ENCODE data around the gene CCDC178. TPM values are rescaled to one million over a fixed set of nuclear protein-coding genes. Genes with fewer than 3 reads are reported as not detected.

Gene CCDC178
- total RNA-seq, 1 donor from 2014 or later: not detected

- Histone ChIP-seq H3K27me3 (ENCODE audit: control insufficient read depth in 3 of 3, insufficient read depth in 3 of 3, low read length in 3 of 3) (no peaks in the 10 kb centered on the region), H3K9ac (ENCODE audit: low read depth in 1 of 3, low read length in 3 of 3) (no peak overlapping the region), H3K27ac (ENCODE audit: low read depth, low read length) (no peak overlapping the region), H3K36me3 (ENCODE audit: control insufficient read depth in 3 of 3, insufficient read depth in 3 of 3, low read length in 3 of 3) (no peaks in the 10 kb centered on the region), H3K4me1 (ENCODE audit: control insufficient read depth in 3 of 3, insufficient read depth in 3 of 3, low read length in 3 of 3) (no peaks in the 10 kb centered on the region), H3K4me3 (ENCODE audit: low read length in 3 of 3) (no peak overlapping the region), H3K9me3 (ENCODE audit: control insufficient read depth in 3 of 3, low read length in 3 of 3) (no peaks in the 10 kb centered on the region)
These were observed 528.7 kb downstream of the CCDC178 start for GRCh38 chr18:32911660-32912284.

GRCh38 chr18:32910694-32911296 is 529.7 kb downstream of the CCDC178 start:
- Histone ChIP-seq H3K9ac (ENCODE audit: low read depth in 1 of 3, low read length in 3 of 3) (no peak overlapping the region), H3K4me1 (ENCODE audit: control insufficient read depth in 3 of 3, insufficient read depth in 3 of 3, low read length in 3 of 3) (no peaks in the 10 kb centered on the region), H3K9me3 (ENCODE audit: control insufficient read depth in 3 of 3, low read length in 3 of 3) (no peaks in the 10 kb centered on the region), H3K27me3 (ENCODE audit: control insufficient read depth in 3 of 3, insufficient read depth in 3 of 3, low read length in 3 of 3) (no peaks in the 10 kb centered on the region), H3K27ac (ENCODE audit: low read depth, low read length) (no peak overlapping the region), H3K4me3 (ENCODE audit: low read length in 3 of 3) (no peak overlapping the region), H3K36me3 (ENCODE audit: control insufficient read depth in 3 of 3, insufficient read depth in 3 of 3, low read length in 3 of 3) (no peaks in the 10 kb centered on the region)

DNA sequence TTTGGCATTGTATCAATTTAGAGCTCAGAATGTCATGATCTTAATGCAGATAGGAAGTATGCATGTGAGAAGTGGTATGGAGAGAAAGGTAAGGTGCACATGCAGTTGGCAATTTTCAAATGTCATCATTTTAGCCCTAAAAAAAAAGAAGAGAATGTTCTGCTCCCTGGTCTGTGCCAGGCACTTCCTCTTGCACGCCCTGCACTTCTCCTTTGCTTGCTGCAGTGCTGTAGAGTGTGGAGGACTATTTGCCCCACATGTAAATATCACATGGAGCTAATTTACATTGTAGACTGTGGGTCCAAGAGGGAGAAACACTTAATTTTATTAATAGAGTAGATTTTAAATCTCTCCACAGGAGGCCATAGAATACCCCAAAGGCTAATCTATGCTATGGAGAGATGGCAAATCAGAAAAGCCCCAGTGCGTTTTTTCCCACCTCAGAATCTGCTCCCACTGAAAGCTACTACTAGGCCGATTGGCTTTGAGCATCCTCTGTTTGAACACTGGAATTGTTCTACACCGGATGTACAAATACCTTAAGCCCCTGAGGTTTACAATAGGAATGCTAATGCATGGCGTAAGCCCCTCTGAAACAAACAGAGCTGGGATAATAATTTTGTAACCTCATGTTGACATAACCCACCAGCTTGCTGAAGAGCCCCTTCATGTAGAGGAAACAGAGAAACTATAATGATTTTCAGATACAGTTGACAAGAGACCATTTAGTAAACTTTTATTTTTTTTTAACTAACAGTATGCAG is 530.5 kb downstream of the CCDC178 start:
- H3K4me3 ChIP-seq (ENCODE audit: low read length in 3 of 3): no peak overlapping the region
- H3K36me3 ChIP-seq (ENCODE audit: control insufficient read depth in 3 of 3, insufficient read depth in 3 of 3, low read length in 3 of 3): no peaks in the 10 kb centered on the region

GRCh38 chr18:32908424-32908805 is 532.1 kb downstream of the CCDC178 start:
- Histone ChIP-seq H3K27ac (ENCODE audit: low read depth, low read length) (no peak overlapping the region), H3K4me1 (ENCODE audit: control insufficient read depth in 3 of 3, insufficient read depth in 3 of 3, low read length in 3 of 3) (no peaks in the 10 kb centered on the region), H3K36me3 (ENCODE audit: control insufficient read depth in 3 of 3, insufficient read depth in 3 of 3, low read length in 3 of 3) (no peaks in the 10 kb centered on the region), H3K27me3 (ENCODE audit: control insufficient read depth in 3 of 3, insufficient read depth in 3 of 3, low read length in 3 of 3) (peaks cover 0 to 3% (median 0%) of the 10 kb centered on the region in 3 donors), H3K9ac (ENCODE audit: low read depth in 1 of 3, low read length in 3 of 3) (no peak overlapping the region), H3K4me3 (ENCODE audit: low read length in 3 of 3) (no peak overlapping the region), H3K9me3 (ENCODE audit: control insufficient read depth in 3 of 3, low read length in 3 of 3) (no peaks in the 10 kb centered on the region)

More for the DNA sequence above, 530.5 kb downstream of the CCDC178 start:
- H3K27me3 ChIP-seq (ENCODE audit: control insufficient read depth in 3 of 3, insufficient read depth in 3 of 3, low read length in 3 of 3): peaks cover 0 to 3% (median 0%) of the 10 kb centered on the region in 3 donors
- no peak overlapping the region for H3K9ac ChIP-seq (ENCODE audit: low read depth in 1 of 3, low read length in 3 of 3)
- no peaks in the 10 kb centered on the region for H3K4me1 ChIP-seq (ENCODE audit: control insufficient read depth in 3 of 3, insufficient read depth in 3 of 3, low read length in 3 of 3)
- H3K27ac ChIP-seq (ENCODE audit: low read depth, low read length): no peak overlapping the region
- no peaks in the 10 kb centered on the region for H3K9me3 ChIP-seq (ENCODE audit: control insufficient read depth in 3 of 3, low read length in 3 of 3)

DNA sequence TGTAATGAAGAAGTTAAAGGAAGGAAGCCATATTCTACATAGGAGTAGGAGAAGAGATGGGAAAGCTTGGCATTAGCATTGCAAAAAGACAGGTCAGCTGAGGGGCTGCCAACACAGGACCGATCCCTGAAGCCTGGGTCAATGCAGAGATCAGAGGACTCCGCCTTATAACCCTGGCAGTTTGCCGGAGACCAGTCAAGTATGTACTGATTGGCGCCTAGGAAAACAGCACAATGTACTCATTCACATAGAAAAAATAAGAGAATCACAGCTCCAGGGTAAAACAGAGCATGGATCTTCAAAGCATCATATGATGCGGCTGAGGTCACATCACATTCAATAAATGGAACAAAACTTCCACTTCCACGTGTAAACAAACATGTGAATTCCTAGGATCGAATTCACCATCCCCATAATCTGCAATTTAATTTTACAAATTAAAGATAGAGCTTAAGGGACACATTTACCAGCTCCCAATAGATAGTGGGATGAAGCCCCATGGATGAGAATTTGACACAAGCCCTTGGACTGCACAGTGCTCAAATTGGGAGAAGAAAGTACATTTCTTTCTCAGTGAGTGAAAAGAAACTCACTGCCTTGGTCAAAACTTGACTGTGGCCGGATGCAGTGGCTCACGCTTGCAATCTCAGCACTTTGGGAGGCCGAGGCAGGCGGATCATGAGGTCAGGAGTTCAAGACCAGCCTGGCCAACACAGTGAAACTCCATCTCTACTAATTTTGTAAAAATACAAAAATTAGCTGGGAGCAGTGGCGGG is 532.7 kb downstream of the CCDC178 start:
- Histone ChIP-seq H3K9ac (ENCODE audit: low read depth in 1 of 3, low read length in 3 of 3) (no peak overlapping the region), H3K9me3 (ENCODE audit: control insufficient read depth in 3 of 3, low read length in 3 of 3) (no peaks in the 10 kb centered on the region), H3K36me3 (ENCODE audit: control insufficient read depth in 3 of 3, insufficient read depth in 3 of 3, low read length in 3 of 3) (no peaks in the 10 kb centered on the region), H3K4me1 (ENCODE audit: control insufficient read depth in 3 of 3, insufficient read depth in 3 of 3, low read length in 3 of 3) (no peaks in the 10 kb centered on the region), H3K27ac (ENCODE audit: low read depth, low read length) (no peak overlapping the region), H3K27me3 (ENCODE audit: control insufficient read depth in 3 of 3, insufficient read depth in 3 of 3, low read length in 3 of 3) (peaks cover 0 to 3% (median 0%) of the 10 kb centered on the region in 3 donors), H3K4me3 (ENCODE audit: low read length in 3 of 3) (no peak overlapping the region)

DNA sequence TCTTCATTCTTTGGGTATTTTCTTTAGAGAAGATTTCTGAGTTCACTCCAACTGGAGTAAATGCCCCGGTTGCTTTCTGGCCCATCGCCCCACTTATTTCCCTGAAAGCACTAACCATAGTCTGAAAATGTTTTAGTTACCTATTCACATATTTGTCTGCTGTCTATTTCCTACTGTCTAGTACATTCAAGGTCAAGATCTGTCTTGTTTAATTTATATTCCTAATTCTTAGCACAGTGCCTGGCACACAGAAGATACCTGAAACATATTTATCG is 533.3 kb downstream of the CCDC178 start:
- Histone ChIP-seq H3K9ac (ENCODE audit: low read depth in 1 of 3, low read length in 3 of 3) (no peak overlapping the region), H3K4me1 (ENCODE audit: control insufficient read depth in 3 of 3, insufficient read depth in 3 of 3, low read length in 3 of 3) (no peaks in the 10 kb centered on the region), H3K27ac (ENCODE audit: low read depth, low read length) (no peak overlapping the region), H3K36me3 (ENCODE audit: control insufficient read depth in 3 of 3, insufficient read depth in 3 of 3, low read length in 3 of 3) (no peaks in the 10 kb centered on the region), H3K9me3 (ENCODE audit: control insufficient read depth in 3 of 3, low read length in 3 of 3) (no peaks in the 10 kb centered on the region), H3K27me3 (ENCODE audit: control insufficient read depth in 3 of 3, insufficient read depth in 3 of 3, low read length in 3 of 3) (peaks cover 0 to 3% (median 0%) of the 10 kb centered on the region in 3 donors), H3K4me3 (ENCODE audit: low read length in 3 of 3) (no peak overlapping the region)

DNA sequence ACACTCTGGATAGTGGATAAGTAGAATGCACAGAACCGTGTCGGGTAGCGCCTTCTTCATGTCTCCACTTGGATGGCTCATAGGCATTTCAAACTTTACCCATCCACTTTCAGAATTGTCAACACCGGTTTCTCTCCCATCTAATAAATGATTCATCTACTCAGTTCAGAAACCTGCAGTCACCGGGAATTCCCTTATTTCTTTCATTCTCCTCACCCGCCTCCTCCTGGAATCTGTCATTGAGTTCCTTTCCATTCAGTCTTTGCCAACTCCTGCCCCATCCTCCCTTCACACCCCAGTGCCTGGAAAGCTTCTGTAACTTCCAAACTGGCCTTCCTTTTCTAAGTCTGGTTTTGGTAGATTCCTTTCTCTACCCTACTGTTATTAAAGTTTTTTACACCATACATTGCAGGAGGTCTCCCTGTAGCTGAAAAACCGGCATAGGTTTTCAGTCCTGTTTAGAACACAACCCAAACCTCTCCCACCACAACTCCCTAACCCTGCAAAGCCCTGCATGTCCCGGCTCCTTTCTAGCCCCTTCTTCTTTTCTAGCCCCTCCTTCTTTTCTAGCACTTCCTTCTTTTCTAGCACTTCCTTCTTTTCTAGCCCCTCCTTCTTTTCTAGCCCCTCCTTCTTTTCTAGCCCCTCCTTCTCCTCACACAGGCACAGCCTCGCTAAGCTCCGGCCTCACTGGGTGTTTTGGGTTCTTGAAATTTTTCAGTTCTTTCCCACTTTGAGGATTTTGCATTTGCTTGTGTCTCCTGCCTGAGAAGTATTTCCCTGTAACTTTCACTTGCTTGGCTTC is 533.8 kb downstream of the CCDC178 start:
- no peaks in the 10 kb centered on the region for H3K9me3 ChIP-seq (ENCODE audit: control insufficient read depth in 3 of 3, low read length in 3 of 3)
- no peak overlapping the region for H3K27ac ChIP-seq (ENCODE audit: low read depth, low read length)
- no peak overlapping the region for H3K4me3 ChIP-seq (ENCODE audit: low read length in 3 of 3)
- no peaks in the 10 kb centered on the region for H3K36me3 ChIP-seq (ENCODE audit: control insufficient read depth in 3 of 3, insufficient read depth in 3 of 3, low read length in 3 of 3)
- H3K4me1 ChIP-seq (ENCODE audit: control insufficient read depth in 3 of 3, insufficient read depth in 3 of 3, low read length in 3 of 3): no peaks in the 10 kb centered on the region
- no peak overlapping the region for H3K9ac ChIP-seq (ENCODE audit: low read depth in 1 of 3, low read length in 3 of 3)
- H3K27me3 ChIP-seq (ENCODE audit: control insufficient read depth in 3 of 3, insufficient read depth in 3 of 3, low read length in 3 of 3): peaks cover 0 to 3% (median 0%) of the 10 kb centered on the region in 3 donors

DNA sequence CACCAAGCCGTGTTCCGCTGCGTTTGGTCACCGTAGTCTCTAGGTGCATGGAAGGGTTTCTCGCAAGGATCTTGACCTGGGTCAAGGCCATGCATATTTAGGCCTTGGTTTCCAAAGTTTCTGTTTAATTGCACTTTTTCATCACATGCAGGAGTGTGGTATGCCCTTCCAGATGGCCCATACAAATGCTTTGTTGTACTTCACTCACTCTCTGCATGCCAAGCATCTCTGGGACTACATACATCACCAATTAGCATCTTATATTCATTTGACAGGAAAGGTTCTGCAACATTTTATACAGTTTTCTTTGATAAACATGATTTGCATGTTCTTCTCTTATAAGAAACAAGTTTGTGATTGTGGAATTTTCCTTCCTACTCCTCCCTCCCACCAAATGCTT is 534.9 kb downstream of the CCDC178 start:
- Histone ChIP-seq H3K27me3 (ENCODE audit: control insufficient read depth in 3 of 3, insufficient read depth in 3 of 3, low read length in 3 of 3) (peaks cover 0 to 3% (median 0%) of the 10 kb centered on the region in 3 donors), H3K27ac (ENCODE audit: low read depth, low read length) (no peak overlapping the region)

GRCh38 chr18:32902568-32903330 is 537.8 kb downstream of the CCDC178 start:
- H3K4me3 ChIP-seq (ENCODE audit: low read length in 3 of 3): no peak overlapping the region
- no peak overlapping the region for H3K9ac ChIP-seq (ENCODE audit: low read depth in 1 of 3, low read length in 3 of 3)
- H3K36me3 ChIP-seq (ENCODE audit: control insufficient read depth in 3 of 3, insufficient read depth in 3 of 3, low read length in 3 of 3): no peaks in the 10 kb centered on the region
- H3K9me3 ChIP-seq (ENCODE audit: control insufficient read depth in 3 of 3, low read length in 3 of 3): no peaks in the 10 kb centered on the region
- H3K27ac ChIP-seq (ENCODE audit: low read depth, low read length): no peak overlapping the region
- H3K4me1 ChIP-seq (ENCODE audit: control insufficient read depth in 3 of 3, insufficient read depth in 3 of 3, low read length in 3 of 3): no peaks in the 10 kb centered on the region
- peaks cover 0 to 3% (median 0%) of the 10 kb centered on the region in 3 donors for H3K27me3 ChIP-seq (ENCODE audit: control insufficient read depth in 3 of 3, insufficient read depth in 3 of 3, low read length in 3 of 3)

More for the DNA sequence above, 534.9 kb downstream of the CCDC178 start:
- H3K4me1 ChIP-seq (ENCODE audit: control insufficient read depth in 3 of 3, insufficient read depth in 3 of 3, low read length in 3 of 3): no peaks in the 10 kb centered on the region
- H3K36me3 ChIP-seq (ENCODE audit: control insufficient read depth in 3 of 3, insufficient read depth in 3 of 3, low read length in 3 of 3): no peaks in the 10 kb centered on the region
- H3K9me3 ChIP-seq (ENCODE audit: control insufficient read depth in 3 of 3, low read length in 3 of 3): no peaks in the 10 kb centered on the region
- no peak overlapping the region for H3K4me3 ChIP-seq (ENCODE audit: low read length in 3 of 3)
- H3K9ac ChIP-seq (ENCODE audit: low read depth in 1 of 3, low read length in 3 of 3): no peak overlapping the region
